Right lobe of liver (tissue), 6 donors: ENCODE measurements around the gene CCR4. TPM values are rescaled to one million over a fixed set of nuclear protein-coding genes. Genes with fewer than 3 reads are reported as not detected.
"Not testable (repeated sequence)": the region's sequence is repeated elsewhere in the genome, so short reads cannot be mapped to it uniquely, and the experiment has no call there.

Experiments used
- ATAC-seq, 4 donors: fragments of 200-7000 bp; cut with Tn5 transposase; one replicate each; pipeline ENCODE4 v1.9.1; 2020; ENCODE audit warnings: mild to moderate bottlenecking in 4 of 4, moderate library complexity in 4 of 4
- DNase-seq, 3 donors: peaks; one replicate each; pipeline ENCODE4 v3.0.0-alpha.2; 2020
- H3K27ac ChIP-seq, 3 donors: fragments of 200-600 bp; one replicate each; pipeline ENCODE4 v1.8.0; 2022
- H3K27me3 ChIP-seq, 2 donors: fragments of 200-600 bp; one replicate each; pipeline ENCODE4 v1.8.0; 2022
- H3K36me3 ChIP-seq, 4 donors: fragments of 200-600 bp; sonication (generic) in 1 of 4; one replicate each; pipeline versions ENCODE4 v1.5.1 to v1.8.0; 2017 to 2022; ENCODE audit warnings: control low read depth in 1 of 4
- H3K4me1 ChIP-seq, 4 donors: fragments of 200-600 bp; sonication (generic) in 1 of 4; one replicate each; pipeline versions ENCODE4 v1.5.1 to v1.8.0; 2017 to 2022; ENCODE audit warnings: control low read depth in 1 of 4
- H3K4me3 ChIP-seq, 3 donors: fragments of 200-600 bp; one replicate each; pipeline ENCODE4 v1.8.0; 2022
- H3K9me3 ChIP-seq, 4 donors: fragments of 200-600 bp; sonication (generic) in 1 of 4; one replicate each; pipeline versions ENCODE4 v1.5.1 to v1.8.0; 2017 to 2022; ENCODE audit warnings: control low read depth in 1 of 4
- CTCF ChIP-seq, 4 donors: fragments of 200-600 bp in 3 of 4; fragments of 450-650 bp in 1 of 4; IDR thresholded peaks; one replicate each; pipeline versions ENCODE4 v1.5.1 to v1.8.0; 2016 to 2022; ENCODE audit warnings: antibody characterized with exemption in 4 of 4, mild to moderate bottlenecking in 2 of 4
- POLR2A ChIP-seq: fragments of 450-650 bp; IDR thresholded peaks from one replicate; pipeline ENCODE4 v1.6.1; 2017; ENCODE audit warnings: antibody characterized with exemption, mild to moderate bottlenecking
- WGBS: methylation state at CpG from one replicate; pipeline ENCODE4 v1.1.6; 2018; ENCODE audit warnings: low coverage, low lambda C conversion rate; ENCODE audit not compliant: insufficient coverage; ENCODE audit errors: missing lambda C conversion rate; 5-methylcytosine and 5-hydroxymethylcytosine counted together
- intact Hi-C, 2 donors: fragments of 100-400 bp; cut with DNase I; formaldehyde crosslinking; loops; one replicate each; pipeline versions ENCODE4 v1.11.2 to v1.14.1; 2022
- total RNA-seq, 6 experiments: library from RNA; depleted of rRNA in 2 of 6; stranded (reverse); fragments of >200 nt in 2 of 6; fragmentation: NEBNext Ultra II Directional in 3 of 6; extraction: Animal tissue kit (Norgen Biotek cat#: 25700) in 3 of 6; gene quantifications; one replicate each; pipeline versions ENCODE4 v1.1.0 to v1.2.4, GENCODE V29; 2016 to 2023
- donor health status: DM: no; HTN: yes; CAD: no.
- donor health status: DM: no; HTN: no; CAD: no.
- donor health status: DM: no; HTN: no; CAD: no.
- donor health status: DM: no; HTN: yes; CAD: no.
- donor health status: DM: no; HTN: yes; CAD: no.

The CCR4 gene
- total RNA-seq, 6 experiments from 2014 or later, result 0.06 to 0.23 (median 0.11) TPM

GRCh38 chr3:32930161-32930560, 21.3 kb upstream of the CCR4 start:
- Histone ChIP-seq H3K36me3 (no peaks in the 10 kb centered on the region), H3K4me1 (no peaks in the 10 kb centered on the region), H3K27me3 (no peaks in the 10 kb centered on the region), H3K27ac (no peak overlapping the region), H3K9me3 (no peaks in the 10 kb centered on the region), H3K4me3 (no peak overlapping the region)
- 89% methylated on average over 3 of the region's 3 CpGs for WGBS
- intact Hi-C loops, result loop anchor here in 1 of 2 donors (10.0 kb wide), 1 partner anchor 195 kb away; no protein-coding TSS in a partner anchor
- ATAC-seq (no peak), DNase-seq (peak in 1 of 3 donors; percentile 11)
- no peak for TF ChIP-seq CTCF (IDR thresholded peaks at IDR 0.05)
- no peak for TF ChIP-seq POLR2A

GRCh38 chr3:32931273-32931672, 20.2 kb upstream of the CCR4 start:
- not testable (repeated sequence) for ATAC-seq, H3K4me1 ChIP-seq, H3K27ac ChIP-seq, H3K4me3 ChIP-seq, H3K9me3 ChIP-seq, H3K36me3 ChIP-seq, H3K27me3 ChIP-seq
- DNase-seq, result peak in 1 of 3 donors; percentile 5
- intact Hi-C loops, result loop anchor here in 1 of 2 donors (10.0 kb wide), 1 partner anchor 196 kb away; no protein-coding TSS in a partner anchor
- WGBS, result 85% methylated on average over 2 of the region's 2 CpGs

- intact Hi-C loops, result loop anchor here in 1 of 2 donors (10.0 kb wide), 1 partner anchor 199 kb away; no protein-coding TSS in a partner anchor
- Histone ChIP-seq H3K36me3 (no peaks in the 10 kb centered on the region), H3K27me3 (no peaks in the 10 kb centered on the region), H3K4me1 (no peaks in the 10 kb centered on the region), H3K9me3 (no peaks in the 10 kb centered on the region), H3K4me3 (no peak overlapping the region), H3K27ac (no peak overlapping the region)
- DNase-seq (no peak), ATAC-seq (peak in 1 of 4 donors; percentile 39)
- 73% methylated on average over 5 of the region's 5 CpGs for WGBS
- TF ChIP-seq POLR2A (no peak), CTCF (IDR thresholded peaks at IDR 0.05) (peak; percentile 48 to 74 (median 71))
Measured at GRCh38 chr3:32934150-32934742, 17.2 kb upstream of the CCR4 start.

GRCh38 chr3:32937331-32937730, 14.1 kb upstream of the CCR4 start:
- Histone ChIP-seq H3K27me3 (no peaks in the 10 kb centered on the region), H3K9me3 (no peaks in the 10 kb centered on the region), H3K4me1 (no peaks in the 10 kb centered on the region), H3K36me3 (no peaks in the 10 kb centered on the region), H3K27ac (no peak overlapping the region), H3K4me3 (no peak overlapping the region)
- ATAC-seq (peak in 3 of 4 donors; percentile 19 to 54 (median 21)), DNase-seq (no peak)
- WGBS, result 20% methylated on average over 2 of the region's 2 CpGs
- no peak for TF ChIP-seq POLR2A
- no peak for TF ChIP-seq CTCF (IDR thresholded peaks at IDR 0.05)
- intact Hi-C loops, result loop anchor here in 1 of 2 donors (10.0 kb wide), 1 partner anchor 203 kb away; no protein-coding TSS in a partner anchor

GRCh38 chr3:32939531-32940284, 11.7 kb upstream of the CCR4 start:
- not testable (repeated sequence) for DNase-seq, ATAC-seq, H3K4me3 ChIP-seq, H3K27me3 ChIP-seq, H3K36me3 ChIP-seq, H3K9me3 ChIP-seq, H3K4me1 ChIP-seq, H3K27ac ChIP-seq
- intact Hi-C loops, result loop anchor here in 1 of 2 donors (10.0 kb wide), 1 partner anchor 205 kb away; no protein-coding TSS in a partner anchor
- 98% methylated on average over 4 of the region's 40 CpGs for WGBS
